Colonic mucosa (tissue), 4 donors: Measurements from ENCODE around the gene MPL. TPM values are rescaled to one million over a fixed set of nuclear protein-coding genes. Genes with fewer than 3 reads are reported as not detected.
A peak's percentile ranks its signal among the peaks of the same experiment; 100 is the strongest.

Experiments
- DNase-seq: peaks from one replicate; pipeline ENCODE4 v3.0.0-alpha.2; 2020
- H3K27ac ChIP-seq: fragments of 200-600 bp; one replicate; pipeline ENCODE4 v1.8.0; 2021
- H3K27me3 ChIP-seq: fragments of 200-600 bp; one replicate; pipeline ENCODE4 v1.8.0; 2021
- H3K36me3 ChIP-seq: fragments of 200-600 bp; one replicate; pipeline ENCODE4 v1.8.0; 2021
- H3K4me1 ChIP-seq: fragments of 200-600 bp; one replicate; pipeline ENCODE4 v1.8.0; 2021; ENCODE audit warnings: mild to moderate bottlenecking
- H3K4me3 ChIP-seq: fragments of 200-600 bp; one replicate; pipeline ENCODE4 v1.8.0; 2021
- H3K9ac ChIP-seq, 2 donors: one replicate each; pipeline ENCODE4 v1.7.0; 2013; ENCODE audit warnings: control low read depth in 2 of 2, low read depth in 2 of 2, low read length in 2 of 2
- H3K9me3 ChIP-seq: fragments of 200-600 bp; one replicate; pipeline ENCODE4 v1.8.0; 2021
- CTCF ChIP-seq: fragments of 200-600 bp; IDR thresholded peaks from one replicate; pipeline ENCODE4 v1.8.0; 2022; ENCODE audit warnings: antibody characterized with exemption, mild to moderate bottlenecking
- intact Hi-C: fragments of 100-400 bp; cut with DNase I; formaldehyde crosslinking; loops from one replicate; pipeline ENCODE4 v1.14.1; 2022
- total RNA-seq, 2 donors: library from RNA; stranded (reverse); fragmentation: NEBNext Ultra II Directional in 1 of 2; extraction: Animal tissue kit (Norgen Biotek cat#: 25700) in 1 of 2; gene quantifications; one replicate each; pipeline ENCODE4 v1.2.1, GENCODE V29; 2021
- donor health status: healthy.
- donor health status: DM: no; HTN: no; CAD: no.
- donor health status: DM: no; HTN: no; CAD: no.

MPL gene
- total RNA-seq, 2 donors from 2014 or later, result 0.12 TPM; not detected in 1

- Histone ChIP-seq H3K4me3 (no peak overlapping the region), H3K27me3 (no peaks in the 10 kb centered on the region), H3K9ac (no peak overlapping the region), H3K36me3 (no peaks in the 10 kb centered on the region), H3K4me1 (no peaks in the 10 kb centered on the region), H3K27ac (no peak overlapping the region), H3K9me3 (no peaks in the 10 kb centered on the region)
- intact Hi-C loops, result no loop called here
- no peak for TF ChIP-seq CTCF
- DNase-seq, result no peak
These were observed 2.9 kb downstream of the MPL start for GRCh38 chr1:43340559-43340958.

GRCh38 chr1:43344267-43344850 lies 6.7 kb downstream of the MPL start:
- TF ChIP-seq CTCF, result no peak
- intact Hi-C loops, result no loop called here
- H3K27me3 ChIP-seq, result no peaks in the 10 kb centered on the region
- no peak overlapping the region for H3K9ac ChIP-seq
- no peak for DNase-seq
- H3K36me3 ChIP-seq, result no peaks in the 10 kb centered on the region
- no peak overlapping the region for H3K4me3 ChIP-seq
- H3K27ac ChIP-seq, result no peak overlapping the region
- no peaks in the 10 kb centered on the region for H3K4me1 ChIP-seq
- H3K9me3 ChIP-seq, result no peaks in the 10 kb centered on the region

GRCh38 chr1:43345120-43345519 lies 7.5 kb downstream of the MPL start:
- H3K9ac ChIP-seq, result no peak overlapping the region
- H3K9me3 ChIP-seq, result no peaks in the 10 kb centered on the region
- intact Hi-C loops, result no loop called here
- peak; percentile 42 for DNase-seq
- H3K36me3 ChIP-seq, result no peaks in the 10 kb centered on the region
- no peaks in the 10 kb centered on the region for H3K27me3 ChIP-seq
- TF ChIP-seq CTCF, result no peak
- H3K27ac ChIP-seq, result no peak overlapping the region
- no peak overlapping the region for H3K4me3 ChIP-seq
- H3K4me1 ChIP-seq, result no peaks in the 10 kb centered on the region

- no peaks in the 10 kb centered on the region for H3K27me3 ChIP-seq
- no peak overlapping the region for H3K9ac ChIP-seq
- intact Hi-C loops, result no loop called here
- H3K9me3 ChIP-seq, result no peaks in the 10 kb centered on the region
- no peaks in the 10 kb centered on the region for H3K4me1 ChIP-seq
- no peaks in the 10 kb centered on the region for H3K36me3 ChIP-seq
- no peak for DNase-seq
- H3K4me3 ChIP-seq, result no peak overlapping the region
- no peak overlapping the region for H3K27ac ChIP-seq
- TF ChIP-seq CTCF, result no peak
These were observed 9.0 kb downstream of the MPL start for GRCh38 chr1:43346636-43347035.

- DNase-seq, result no peak
- TF ChIP-seq CTCF, result no peak
- peak overlapping the region; percentile 43 for H3K4me3 ChIP-seq
- intact Hi-C loops, result no loop called here
- H3K36me3 ChIP-seq, result no peaks in the 10 kb centered on the region
- peak overlapping the region; percentile 73 to 84 for H3K9ac ChIP-seq
- no peaks in the 10 kb centered on the region for H3K4me1 ChIP-seq
- H3K27ac ChIP-seq, result peak overlapping the region; percentile 94
- no peaks in the 10 kb centered on the region for H3K9me3 ChIP-seq
- H3K27me3 ChIP-seq, result no peaks in the 10 kb centered on the region
These were observed 10.8 kb downstream of the MPL start for GRCh38 chr1:43348343-43348808.
